GM18526 (cell line): ENCODE results near the gene CACNB1.
A peak's percentile ranks its signal among the peaks of the same experiment; 100 is the strongest.

ENCODE experiments used
- POLR2A ChIP-seq: IDR thresholded peaks from 3 replicates; pipeline ENCODE4 v1.6.1; 2011; ENCODE audit not compliant: insufficient read length; ENCODE audit errors: extremely low read depth

CACNB1 gene

DNA sequence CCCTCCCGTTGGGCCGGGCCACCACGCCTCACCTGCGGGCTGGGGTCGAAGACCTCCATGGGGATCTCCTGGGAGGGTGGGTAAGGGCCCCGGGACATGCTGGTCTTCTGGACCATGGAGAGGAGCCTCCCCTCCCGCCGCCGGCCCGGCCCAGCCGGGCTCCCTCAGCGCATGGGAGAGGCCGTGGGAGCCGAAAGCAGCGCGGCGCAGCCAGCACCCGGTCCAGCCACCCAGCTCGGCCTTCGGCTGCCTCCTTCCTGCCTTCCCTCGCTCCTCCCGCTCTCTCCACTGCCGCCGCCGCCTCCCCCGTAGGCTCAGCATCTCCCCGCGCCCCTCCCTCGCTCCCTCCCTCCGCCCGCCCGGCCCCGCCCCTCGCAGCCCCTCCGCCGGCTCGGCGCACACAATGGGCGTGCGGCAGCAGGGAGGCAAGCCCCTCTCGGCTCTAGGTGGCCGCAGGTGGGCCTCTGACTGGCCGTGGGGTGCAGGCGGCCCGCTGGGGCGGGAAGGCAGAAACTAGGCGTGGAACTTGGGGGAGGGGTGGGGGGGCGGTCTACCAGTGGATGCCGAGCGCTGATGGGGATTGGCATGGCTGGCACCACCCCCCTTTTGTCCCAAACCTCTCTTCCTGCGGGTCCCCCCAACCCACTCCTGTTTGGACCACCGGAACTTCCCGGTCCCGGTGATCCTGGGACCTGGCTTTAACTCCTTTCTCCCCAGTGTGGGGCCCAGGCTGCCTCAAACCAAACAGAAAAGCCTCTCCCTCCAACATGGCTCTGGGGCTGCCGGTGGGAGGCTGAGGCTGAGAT lies at the start of gene CACNB1:
TSS of gene CACNB1 (minus strand) at position 290 of the 806 bp plus-strand sequence. CDS start at position 116, 174 bp downstream.
- TF ChIP-seq POLR2A = peak; percentile 63

GRCh38 chr17:39246274-39246673 lies 48.8 kb upstream of the CACNB1 start:
- TF ChIP-seq POLR2A = no peak

DNA sequence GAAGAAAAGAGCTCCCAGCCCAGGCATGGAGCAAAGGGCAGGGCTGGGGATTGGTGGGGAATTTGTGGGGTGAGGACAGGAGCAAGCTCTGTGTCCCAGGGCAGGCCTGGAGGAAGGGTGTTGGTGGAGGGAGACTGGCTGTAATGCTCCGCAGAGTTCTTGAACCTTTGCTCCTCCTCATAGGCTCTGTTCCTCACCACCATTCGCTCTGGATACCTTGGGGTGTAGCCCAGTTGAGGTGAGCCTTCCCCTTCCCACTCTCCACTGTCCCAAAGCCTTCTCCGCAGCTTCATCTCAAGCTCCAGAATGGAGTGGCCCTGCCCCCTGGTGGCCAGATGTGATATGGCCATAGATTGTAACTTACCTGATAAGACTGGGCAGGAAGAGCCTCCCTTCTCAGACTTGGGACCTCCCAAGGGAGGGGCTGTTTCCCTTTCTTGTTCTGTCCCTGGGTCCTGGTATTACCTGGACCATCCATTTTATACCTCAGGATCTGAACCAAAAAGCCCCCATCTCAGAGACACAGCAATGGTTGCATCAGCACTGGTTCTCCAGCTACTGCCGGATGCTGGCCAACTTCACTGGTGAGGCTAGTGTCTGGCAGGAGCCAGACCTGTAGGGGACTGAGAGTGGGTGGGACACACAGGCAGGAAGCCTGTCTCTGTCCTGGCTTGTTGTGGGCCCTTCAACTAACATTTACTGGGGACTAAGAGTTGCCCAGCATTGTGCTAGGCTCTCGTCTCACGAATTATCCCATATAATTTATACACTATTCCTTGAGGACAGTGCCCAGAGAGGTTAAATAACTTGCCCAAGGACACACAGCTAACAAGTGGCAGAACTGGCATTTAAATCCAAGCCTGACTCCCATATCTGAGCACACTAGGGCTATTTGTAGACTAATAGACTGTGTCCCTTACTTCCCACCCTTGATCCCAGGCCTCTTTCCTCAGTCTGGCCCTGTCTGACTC lies 47.4 kb upstream of the CACNB1 start:
- TF ChIP-seq POLR2A = no peak

- TF ChIP-seq POLR2A = no peak
These were observed 46.6 kb upstream of the CACNB1 start for GRCh38 chr17:39244016-39244599.

GRCh38 chr17:39243155-39243554 lies 45.7 kb upstream of the CACNB1 start:
- TF ChIP-seq POLR2A = no peak

DNA sequence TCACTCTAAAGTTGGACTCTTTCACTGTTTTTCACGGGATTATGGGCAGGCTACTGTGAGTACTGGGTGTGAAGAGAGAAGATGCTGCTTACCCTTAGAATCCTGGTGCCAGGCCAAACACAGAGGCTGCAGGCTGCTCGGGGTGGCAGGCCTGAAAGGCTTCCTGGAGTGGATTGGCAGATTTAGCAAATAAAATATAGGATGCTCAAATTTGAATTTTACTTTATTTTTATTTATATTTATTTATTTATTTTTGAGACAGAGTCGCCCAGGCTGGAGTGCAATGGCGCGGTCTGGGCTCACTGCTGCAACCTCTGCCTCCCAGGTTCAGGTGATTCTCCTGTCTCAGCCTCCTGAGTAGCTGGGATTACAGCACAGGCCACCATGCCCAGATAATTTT lies 43.2 kb upstream of the CACNB1 start:
- no peak for TF ChIP-seq POLR2A

DNA sequence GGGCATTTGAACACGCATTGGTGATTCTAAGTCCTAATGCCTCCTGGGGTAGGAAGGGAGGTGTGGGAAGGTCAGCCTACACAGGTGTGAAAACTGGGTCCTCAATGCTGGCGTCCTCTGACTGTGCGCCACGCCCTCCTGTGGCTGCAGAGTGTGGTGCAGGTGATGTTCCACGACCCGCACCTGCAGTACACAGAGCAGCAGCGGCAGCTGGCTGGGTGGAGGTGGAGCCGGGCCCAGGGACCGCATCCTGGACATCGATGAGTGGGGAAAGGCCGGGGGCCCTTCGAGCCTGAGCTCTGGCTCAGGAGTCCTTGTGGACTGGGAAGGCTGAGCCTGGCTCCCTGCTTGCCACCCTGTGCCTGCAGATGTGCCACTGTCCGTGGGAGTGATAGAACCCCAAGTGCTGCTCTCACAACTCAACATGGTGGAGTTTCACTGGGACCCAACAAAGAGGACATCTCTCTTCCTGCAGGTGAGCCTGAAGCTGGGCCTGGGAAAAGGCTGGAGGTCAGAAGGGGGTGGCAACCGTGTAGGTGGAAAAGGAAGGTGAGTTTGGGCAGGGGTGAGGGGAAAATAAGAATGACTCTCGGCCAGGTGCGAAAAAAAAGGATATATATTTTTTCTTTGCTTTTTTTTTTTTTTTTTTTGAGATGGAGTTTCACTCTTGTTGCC lies 42.3 kb upstream of the CACNB1 start:
- TF ChIP-seq POLR2A = no peak

DNA sequence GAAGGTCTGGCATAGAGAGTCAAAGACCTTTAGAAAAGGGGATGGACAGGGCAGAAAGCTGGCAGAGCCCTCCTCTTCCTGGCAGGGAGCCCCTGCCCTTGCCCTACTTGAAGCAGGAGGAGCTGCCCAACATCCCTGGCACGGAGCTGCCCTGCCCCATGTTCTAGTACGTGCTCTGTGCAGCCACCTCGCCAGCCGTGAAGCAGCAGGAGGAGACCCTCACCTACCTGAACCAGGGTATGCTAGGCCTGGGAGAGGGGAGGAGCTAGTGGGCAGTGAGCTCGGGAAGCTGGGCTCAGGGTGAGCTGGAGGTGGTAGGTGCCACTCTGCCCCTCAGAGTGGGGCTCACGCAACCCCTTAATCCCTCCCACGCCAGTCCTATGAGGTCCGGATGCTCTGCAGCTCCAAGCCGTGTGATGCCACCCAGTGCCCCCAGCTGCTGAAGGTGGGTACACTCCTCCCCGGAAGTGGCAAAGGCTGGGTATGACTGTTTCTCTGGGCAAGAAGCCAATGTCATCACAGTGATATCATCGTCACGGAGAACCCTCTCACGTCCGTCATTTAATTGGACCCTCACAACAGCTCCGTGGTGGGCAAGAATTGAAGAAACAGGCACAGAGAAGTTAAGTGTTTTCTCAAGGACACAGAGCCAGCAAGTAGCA lies 41.0 kb upstream of the CACNB1 start:
- no peak for TF ChIP-seq POLR2A

DNA sequence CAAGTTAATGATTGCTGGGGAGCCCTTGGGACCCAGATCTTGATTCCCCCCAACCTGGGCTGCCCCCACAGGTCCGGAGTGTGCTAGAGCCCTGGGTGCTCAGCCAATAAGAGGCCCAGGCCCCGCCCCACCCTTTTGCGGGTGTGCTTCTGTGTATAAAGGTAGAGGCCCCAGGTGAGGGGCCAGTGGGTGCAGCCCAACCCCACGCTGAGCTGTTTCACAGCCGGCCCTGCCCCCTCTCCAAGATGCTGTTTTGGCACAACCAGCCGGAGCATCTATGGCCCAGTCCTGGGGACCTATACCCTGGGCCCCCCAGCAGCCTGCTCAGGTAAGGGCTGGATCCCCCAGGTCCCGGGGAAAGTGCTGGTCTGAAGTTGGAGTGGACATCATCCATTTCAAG lies 40.1 kb upstream of the CACNB1 start:
- TF ChIP-seq POLR2A = no peak

- no peak for TF ChIP-seq POLR2A
These were observed 39.5 kb upstream of the CACNB1 start for GRCh38 chr17:39236981-39237441.

GRCh38 chr17:39236450-39236927 lies 39.0 kb upstream of the CACNB1 start:
- TF ChIP-seq POLR2A = no peak

DNA sequence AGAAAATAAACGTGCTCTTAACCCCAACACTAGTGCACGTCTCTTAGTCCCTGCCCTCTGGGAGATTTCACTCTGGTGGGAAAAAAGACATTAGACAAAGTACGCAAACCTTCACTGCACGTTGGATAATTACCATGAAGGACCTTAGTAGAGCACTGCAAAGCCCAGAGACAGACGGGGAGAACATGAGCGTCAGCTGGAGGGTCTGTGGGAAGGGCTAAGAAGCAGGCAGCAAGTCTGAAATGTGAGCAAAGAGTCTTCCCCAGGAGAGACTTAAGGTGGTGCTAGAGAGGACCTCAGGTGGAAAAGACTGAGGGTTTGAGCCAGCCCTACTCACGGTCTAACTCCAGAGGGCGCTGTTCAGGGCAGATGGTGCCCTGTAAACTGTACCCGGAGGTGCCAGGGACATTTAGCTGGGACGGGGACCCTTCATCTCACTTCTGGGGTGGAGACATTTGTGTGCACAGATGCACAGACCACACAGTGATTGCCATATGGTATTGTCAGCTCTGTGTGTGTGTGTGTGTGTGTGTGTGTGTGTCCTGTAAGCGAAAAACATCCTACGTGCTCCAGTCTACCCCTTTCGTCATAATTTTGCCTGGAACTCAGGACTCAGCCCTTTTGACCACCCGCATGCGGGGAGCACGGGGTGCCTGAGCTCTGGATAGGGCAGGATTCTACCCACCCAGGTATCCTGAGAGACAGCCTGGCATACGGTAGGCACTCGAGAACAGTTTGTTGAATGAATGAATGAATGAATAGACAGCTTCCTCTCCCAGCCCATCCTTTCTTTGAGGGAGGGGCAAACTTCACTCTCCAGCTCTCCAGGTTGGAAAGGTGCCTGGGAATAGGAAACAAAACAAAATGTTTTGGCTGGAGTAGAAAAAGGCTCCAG lies 38.3 kb upstream of the CACNB1 start:
- TF ChIP-seq POLR2A = no peak

DNA sequence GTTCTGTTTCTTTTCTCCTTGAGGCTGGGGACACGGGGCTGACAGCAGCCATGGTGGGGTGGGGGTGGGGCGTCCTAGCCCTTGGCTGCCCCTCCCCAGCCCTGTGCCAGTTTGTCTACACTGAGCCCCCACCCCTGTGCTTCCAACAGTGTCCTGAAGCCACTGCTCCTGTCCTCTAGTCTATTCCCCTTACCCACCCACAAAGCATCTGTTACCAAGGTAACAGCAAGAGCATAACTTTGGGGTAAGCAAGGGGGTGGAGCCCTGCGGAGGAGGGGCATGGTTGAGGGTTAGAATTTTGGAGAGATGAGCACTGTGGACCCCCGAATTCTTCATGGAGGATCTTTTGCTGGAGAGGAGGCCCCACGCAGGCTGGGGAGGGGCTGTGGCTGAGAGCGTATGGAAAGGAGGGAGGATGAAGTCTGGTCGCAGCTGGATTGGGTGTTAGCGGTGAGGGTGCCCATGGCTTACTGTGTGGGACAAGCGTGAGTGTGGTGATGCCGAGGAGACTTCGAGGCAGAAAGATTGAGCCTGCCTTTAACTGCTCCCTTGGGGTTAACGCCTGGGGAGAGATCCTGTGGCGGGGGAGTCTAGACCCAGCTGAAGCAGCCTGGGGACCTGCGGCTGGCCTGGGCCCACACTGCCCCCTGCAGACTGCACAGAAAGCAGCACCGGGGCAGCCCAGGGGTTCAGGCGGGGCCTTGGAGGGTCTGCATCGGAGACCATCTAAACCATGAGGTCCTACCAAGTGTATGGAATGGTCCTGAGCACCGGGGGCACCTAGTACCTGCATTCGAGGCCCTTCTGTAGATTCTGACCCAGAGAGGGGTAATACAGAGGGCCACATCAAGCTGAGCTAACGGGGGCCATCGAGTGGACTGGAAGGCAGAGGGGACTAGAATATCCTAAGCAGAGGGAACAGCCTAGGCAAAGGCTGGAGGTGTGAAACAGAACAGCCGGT lies 34.4 kb upstream of the CACNB1 start:
- no peak for TF ChIP-seq POLR2A
